ENCODE measurements around the gene PHTF2.
"Not testable (repeated sequence)": the region's sequence is repeated elsewhere in the genome, so short reads cannot be mapped to it uniquely, and the experiment has no call there.

PHTF2 gene

DNA sequence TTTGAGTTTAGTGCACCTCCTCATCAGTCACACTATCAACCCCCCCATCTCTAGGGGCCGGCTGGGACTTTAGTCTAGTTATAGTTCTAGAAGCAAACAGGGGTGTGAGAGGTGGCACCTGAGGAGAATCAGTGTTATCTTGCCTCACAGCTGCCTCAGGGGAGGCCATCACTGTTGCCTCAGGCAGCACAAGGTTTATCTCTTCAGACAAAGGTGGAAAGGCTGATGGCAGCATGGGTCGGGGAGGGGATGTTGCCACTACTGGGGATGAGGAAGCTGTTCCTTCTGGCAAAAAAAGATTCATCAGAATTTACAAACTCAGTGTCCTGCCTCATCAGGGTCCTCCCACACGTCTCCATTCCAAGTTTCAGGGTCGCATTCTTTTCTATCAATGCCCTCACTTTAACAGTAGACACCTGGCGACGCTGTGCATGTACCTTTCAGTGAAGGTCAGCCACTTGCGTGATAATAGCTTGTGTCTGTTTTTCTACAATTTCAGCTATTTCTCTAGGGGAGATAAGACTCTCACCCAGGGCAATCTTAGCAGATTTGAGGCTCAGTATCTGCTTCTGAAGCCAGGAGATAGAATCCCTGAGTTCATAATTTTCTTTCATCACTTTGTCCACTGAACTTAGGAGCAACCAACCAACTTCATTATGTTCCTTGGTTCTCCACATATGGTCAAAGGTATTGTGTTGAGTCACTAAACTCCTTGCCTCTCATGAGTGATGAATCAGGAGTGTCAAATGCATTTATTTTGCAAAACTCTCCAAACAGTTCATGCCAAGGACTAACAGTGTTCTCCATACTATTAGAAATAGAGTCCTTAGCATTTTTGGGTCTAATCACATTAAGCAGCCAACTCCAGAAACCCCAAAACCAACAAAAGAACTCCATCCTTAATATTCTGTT lies 75.1 kb downstream of the PHTF2 start:
- FAIRE-seq; DNase-seq (ENCODE audit: low spot score): not testable (repeated sequence)

DNA sequence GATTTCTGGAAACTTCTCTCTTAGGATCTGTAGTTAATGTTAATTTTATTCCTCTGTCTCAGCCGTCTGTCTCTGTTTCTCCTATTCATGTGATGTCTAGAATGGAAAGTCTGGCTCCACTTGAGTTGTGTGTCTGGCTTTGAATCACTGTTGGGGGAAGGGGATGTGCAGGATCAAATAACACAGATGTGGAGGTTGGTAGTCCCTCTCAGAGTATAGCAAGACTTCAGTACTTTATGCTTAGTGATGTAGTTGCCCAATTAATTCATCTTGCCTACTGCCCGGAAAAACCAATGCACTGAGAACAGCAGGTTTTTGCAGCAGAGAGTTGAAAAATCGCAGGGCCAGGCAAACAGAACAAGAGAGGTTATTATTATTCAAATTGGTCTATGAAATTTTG lies 79.2 kb downstream of the PHTF2 start:
- DNase-seq (ENCODE audit: low spot score), result no peak

DNA sequence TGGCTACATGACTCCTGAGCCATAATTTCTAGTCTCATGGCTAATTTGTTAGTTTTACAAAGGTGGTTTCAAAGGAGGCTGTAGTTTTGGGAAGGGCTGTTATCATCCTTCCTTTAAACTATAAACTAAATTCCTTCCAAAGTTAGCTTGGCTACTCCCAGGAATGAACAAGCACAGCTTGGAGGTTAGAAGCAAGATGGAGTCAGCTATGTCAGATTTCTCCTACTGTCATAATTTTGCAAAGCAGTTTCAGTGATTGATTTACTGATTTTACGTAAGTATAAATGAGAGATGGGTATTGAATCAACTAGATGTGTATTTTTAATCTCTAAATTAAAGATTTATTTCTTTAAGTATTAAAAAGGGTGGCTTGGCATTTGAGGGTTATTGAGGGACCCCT lies 79.9 kb downstream of the PHTF2 start:
- no peak for DNase-seq (ENCODE audit: low spot score)
- FAIRE-seq, result no peak

More for the DNA sequence above, 79.2 kb downstream of the PHTF2 start:
- no peak for FAIRE-seq

DNA sequence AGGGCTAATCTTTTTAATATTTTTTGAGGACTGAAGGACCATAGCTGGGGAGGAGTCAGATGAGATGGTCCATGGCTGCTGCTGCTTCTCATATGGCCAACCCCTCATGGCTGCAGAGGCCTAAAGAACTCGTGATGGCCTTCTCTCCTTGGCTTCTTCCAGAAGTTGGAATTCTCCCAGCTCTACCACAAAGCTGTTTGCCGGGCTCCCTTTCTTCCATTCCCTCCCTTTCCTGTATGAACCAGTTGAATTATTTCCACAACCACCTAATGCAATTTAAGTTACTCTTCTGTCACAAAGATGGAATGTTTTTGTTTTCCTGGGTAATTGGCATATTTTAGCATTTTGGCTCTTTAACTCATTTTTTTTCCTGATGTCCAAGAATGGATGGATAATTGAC lies 80.7 kb downstream of the PHTF2 start:
- DNase-seq (ENCODE audit: low spot score) (no peak), FAIRE-seq (no peak)

DNA sequence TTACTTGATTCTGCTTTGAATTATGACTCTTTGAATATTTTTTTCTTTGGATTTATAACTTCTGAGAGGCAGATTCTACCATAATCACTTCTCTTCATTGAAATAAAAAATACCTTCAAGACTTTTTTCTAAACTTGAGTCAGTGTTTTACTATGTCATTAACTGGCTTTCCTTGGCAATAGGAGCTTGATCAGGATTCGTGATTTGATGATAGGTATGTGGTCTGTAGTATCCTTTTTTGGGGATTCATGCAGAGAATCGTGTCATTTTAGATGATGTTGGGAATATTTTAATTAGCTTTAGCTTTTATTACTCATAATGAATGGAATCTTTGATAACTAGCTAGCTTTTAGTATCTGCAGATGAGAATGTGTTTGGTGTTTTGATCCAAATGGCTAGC lies 83.3 kb downstream of the PHTF2 start:
- no peak for FAIRE-seq
- DNase-seq (ENCODE audit: low spot score), result no peak

DNA sequence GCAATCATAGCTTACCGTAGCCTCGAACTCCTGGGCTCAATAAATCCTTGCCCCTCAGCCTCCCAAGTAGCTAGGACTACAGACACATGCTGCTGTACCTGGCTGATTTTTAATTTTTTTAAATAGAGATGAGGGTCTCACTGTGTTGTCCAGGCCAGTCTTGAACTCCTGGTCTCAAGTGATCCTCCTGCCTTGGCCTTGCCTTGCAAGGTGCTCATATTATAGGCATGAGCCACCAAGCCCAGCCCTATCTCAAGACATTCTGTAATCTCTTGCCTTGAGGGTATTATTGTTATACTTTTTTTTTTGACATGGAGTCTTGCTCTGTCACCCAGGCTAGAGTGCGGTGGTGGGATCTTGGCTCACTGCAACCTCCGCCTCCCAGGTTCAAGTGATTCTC lies 86.6 kb downstream of the PHTF2 start:
- no peak for DNase-seq (ENCODE audit: low spot score)
- peak; percentile 23 for FAIRE-seq

DNA sequence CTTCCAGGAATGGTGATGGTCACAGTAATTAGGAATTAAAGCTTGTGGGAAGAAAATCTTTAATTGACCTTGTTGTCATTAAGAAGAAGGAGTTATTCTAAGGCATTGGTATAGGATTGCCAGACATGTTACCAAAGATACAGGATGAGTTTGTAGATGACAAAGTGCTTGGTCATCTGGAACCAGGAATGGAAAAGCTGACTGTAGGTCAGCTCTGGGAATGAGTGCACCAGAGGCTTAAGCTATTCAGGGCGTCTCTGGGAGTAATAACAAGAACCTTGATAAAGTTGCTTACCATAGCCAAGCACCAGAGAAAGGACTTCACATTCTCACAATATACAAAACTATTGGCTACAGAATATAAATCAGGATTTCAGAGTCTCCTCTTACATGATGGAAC lies 89.0 kb downstream of the PHTF2 start:
- FAIRE-seq (no peak), DNase-seq (ENCODE audit: low spot score) (no peak)

DNA sequence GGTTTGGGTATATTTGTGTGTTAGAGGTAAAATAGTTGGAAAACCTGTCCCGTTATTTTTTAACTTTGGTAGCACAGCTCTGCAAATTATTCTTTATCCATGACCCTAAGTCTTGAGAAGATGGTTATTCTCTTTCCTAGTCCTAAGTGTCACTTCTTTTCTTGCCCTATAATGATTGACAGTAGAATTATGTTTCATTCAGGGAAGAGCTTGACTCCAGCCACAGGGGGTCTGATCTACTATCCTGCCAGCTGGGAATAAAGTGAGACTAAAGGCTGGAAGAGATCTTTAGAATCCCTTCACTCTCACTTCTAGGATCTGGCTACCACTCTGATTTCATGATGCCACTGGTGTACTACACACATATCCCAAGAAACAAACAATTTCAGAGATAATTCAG lies 90.4 kb downstream of the PHTF2 start:
- no peak for FAIRE-seq

DNA sequence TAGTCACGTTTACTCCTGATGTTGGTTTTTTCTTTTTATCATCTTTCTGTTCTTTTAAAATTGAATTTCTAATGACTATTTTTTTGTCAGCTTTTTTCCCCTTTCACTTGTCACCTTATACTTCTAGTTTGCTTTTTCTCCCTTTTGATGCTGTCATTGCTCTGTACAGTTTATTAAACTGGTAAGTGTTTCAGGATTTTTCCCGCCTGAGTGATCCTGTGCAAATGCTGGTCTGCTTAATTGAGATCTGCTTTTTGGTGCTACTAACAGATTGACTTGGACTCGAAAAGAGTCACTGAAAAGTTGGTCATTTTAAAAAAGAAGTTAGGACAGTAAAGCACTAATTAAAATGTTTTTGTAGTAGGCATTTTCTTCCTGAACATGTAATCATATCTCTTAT lies 95.2 kb downstream of the PHTF2 start:
- DNase-seq (ENCODE audit: low spot score), result no peak
- no peak for FAIRE-seq

More for the DNA sequence above, 90.4 kb downstream of the PHTF2 start:
- DNase-seq (ENCODE audit: low spot score), result no peak

DNA sequence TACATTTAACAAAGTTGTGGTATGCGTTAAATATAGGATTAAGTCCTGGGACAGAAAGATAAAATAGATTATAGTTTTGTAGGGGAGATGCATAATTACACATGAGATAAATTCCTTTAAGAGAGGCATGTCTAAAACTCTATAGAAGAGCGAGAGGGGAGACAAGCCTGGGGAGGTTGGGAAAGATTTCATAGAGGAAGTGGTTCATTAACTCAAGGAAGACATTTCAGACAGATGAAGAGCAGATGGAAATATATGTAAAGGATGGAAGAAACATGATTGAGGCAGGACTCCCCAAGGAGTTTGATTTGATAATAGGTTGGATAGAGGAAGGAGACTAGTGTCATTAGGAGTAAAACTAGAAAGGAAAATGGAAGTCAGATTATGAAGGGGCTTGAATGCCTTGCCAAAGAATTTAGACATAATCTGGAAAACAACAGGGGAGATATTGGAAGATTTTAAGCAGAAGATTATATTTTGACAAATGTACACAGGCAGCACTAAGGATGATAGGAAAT lies 96.1 kb downstream of the PHTF2 start:
- DNase-seq (ENCODE audit: low spot score) (no peak), FAIRE-seq (no peak)

DNA sequence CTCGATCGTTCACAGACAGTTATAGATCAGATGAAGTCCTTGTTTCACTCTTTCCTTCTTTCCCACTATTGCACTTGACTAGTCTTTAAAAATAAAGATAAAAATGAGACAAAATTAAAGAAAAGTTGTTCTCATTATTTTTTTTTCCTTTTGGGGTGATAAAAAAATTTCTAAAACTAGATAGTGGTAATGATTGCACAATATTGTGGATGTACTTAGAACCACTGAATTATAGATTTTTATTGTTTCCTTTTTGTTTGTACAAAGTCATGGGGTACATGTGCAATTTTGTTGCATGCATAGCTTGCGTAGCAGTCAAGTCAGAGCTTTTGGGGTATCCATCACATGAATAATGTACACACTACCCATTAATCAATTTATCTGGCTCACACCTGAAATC lies 97.3 kb downstream of the PHTF2 start:
- FAIRE-seq, result no peak

DNA sequence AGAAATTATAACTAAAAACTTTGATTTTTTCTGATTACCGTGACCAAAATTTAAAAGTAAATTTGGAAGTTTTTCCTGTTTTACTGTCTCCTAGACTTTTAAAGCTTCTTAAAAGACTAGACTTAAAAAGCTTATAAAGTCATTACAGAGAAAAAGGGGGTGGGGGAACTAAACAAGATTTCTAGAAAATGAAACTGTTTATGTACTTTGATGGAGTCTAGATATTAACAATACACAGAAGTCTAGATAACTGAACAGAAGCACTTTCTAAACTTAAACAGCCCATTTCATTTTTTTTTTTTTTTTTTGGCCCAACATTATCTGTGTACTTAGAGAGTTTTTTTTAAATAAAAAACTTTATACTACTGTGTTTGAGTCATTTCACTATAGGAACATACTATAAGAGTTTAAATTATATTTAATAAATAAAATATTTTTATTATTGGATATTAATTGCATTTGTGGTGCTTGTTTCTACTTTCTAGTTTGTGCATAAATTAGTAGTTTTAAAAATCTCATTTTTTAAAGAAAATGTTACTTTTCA lies 98.5 kb downstream of the PHTF2 start:
- FAIRE-seq (no peak), DNase-seq (ENCODE audit: low spot score) (no peak)

More for the DNA sequence above, 97.3 kb downstream of the PHTF2 start:
- DNase-seq (ENCODE audit: low spot score), result no peak

DNA sequence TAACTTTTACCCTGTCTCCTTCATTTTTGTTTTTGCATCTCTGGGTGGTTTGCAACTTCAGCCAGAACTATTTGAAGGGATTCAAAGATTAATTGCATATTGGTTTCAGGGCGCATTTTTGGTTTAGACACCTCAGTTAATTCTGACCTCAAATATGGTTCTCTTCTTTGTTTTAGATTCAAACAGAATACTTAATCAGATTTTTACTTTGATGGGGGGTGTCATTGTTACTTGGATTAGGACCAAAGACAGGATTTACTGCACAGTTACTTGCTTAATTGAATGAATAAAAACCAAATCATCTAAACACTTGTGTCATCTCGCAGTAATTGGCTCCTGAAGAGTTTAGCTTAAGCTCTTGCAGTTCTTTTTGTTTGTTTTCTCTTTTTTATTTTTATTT lies 100.9 kb downstream of the PHTF2 start:
- no peak for DNase-seq (ENCODE audit: low spot score)
- FAIRE-seq, result no peak

DNA sequence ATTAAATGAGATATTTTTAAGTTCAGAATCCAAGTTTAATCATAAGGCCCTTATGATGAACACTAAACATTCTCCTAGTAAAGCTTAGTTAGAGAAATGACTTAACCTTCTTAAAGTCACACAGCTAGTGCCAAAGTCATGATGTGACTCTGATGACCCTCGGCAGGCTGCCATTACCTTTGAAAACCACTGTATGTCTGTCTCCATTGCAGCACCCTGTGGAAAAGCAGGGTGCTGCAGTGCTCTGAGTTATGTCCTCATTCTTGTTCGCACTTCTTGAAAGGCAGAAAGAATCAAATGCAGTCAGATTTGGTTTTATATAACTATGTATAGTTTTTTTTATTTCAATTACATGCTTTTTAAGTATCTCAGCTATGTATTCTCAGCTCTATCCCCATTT lies 105.0 kb downstream of the PHTF2 start:
- DNase-seq (ENCODE audit: low spot score) (peak; percentile 12), FAIRE-seq (no peak)

DNA sequence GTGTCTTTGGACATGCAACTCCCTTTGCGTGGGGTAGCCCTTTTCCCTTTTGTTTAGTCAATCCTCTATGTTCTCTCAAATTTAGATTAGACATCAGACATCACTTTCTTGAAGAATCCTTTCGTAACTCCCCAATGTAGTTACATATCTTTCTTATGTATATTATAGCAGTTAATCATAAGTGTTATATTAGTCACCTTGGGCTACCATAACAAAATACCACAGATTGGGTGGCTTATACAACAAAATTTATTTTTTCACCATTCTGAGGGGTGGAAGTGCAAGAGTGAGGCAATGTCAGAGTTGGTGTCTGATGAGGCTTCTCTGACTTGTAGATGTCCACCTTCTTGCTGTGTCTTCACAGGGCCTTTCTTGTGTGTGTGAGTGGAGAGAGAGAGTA lies 105.7 kb downstream of the PHTF2 start:
- DNase-seq (ENCODE audit: low spot score) (no peak), FAIRE-seq (no peak)

DNA sequence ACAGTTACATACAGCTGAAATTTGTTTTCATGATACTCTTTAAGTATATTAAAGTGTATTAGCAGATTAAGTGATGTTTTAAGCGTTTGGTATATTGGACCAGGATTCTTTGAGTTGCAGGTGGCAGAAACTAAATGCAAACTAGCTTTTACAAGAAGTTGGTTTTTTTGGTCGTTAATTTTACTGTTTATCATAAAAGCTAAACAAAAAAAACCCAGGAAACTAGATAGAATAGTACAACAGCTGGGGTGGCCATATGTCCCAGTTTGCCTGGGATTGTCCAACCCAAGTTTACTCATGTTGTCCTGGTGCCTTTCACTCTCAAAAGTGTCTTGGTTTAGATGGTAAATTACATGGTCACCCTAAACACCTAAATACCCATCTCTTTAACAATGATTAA lies 108.7 kb downstream of the PHTF2 start:
- FAIRE-seq (no peak), DNase-seq (ENCODE audit: low spot score) (no peak)

DNA sequence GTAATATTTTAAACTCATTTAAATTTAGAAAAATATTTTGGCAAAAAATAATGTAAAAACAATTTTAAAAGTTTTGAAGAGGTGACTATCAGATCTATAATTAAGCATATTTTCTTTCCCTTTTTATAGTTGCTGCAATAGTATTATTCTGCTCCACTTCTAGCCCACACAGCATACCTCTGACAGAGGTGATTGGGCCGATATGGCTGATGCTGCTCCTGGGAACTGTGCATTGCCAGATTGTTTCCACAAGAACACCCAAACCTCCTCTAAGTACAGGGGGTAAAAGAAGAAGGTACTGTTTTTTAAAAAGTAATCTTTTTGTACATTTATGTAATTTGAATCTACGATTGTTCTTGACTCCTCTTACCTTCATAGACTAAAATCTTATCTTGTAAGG lies 110.1 kb downstream of the PHTF2 start:
- no peak for FAIRE-seq
- DNase-seq (ENCODE audit: low spot score), result no peak

DNA sequence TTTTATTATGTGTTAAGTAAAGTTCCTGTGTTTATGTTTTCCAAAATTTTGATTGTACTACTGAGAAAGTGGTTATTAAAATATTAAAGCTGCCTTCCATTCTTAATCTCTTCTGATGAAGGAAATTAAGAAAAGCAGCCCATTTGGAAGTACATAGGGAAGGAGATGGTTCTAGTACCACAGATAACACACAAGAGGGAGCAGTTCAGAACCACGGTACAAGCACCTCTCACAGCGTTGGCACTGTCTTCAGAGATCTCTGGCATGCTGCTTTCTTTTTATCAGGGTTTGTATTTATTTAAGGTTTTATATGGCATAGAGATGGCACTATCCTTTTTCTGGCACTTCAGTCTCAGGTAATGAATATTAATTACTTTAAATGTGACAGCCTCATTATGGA lies 111.6 kb downstream of the PHTF2 start:
- FAIRE-seq (no peak), DNase-seq (ENCODE audit: low spot score) (no peak)

DNA sequence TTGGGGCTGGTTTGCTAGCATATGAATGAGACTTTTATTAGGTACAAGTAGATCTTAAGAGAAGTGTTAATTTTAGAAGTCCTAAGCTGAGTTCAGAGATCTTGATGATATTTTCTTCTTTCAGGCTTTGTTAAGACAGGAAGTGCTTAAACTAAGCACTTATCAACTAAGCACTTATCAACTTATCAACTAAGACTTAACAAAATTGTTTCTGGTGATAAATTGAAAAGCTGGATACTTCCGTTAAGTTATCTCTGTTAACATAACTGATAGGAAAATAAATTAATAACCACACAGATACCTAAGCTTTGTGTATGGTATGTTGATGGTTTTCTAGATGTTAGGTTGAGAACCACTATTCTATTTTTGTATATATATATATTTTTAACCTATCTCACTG lies 113.7 kb downstream of the PHTF2 start:
- FAIRE-seq (no peak), DNase-seq (ENCODE audit: low spot score) (no peak)

DNA sequence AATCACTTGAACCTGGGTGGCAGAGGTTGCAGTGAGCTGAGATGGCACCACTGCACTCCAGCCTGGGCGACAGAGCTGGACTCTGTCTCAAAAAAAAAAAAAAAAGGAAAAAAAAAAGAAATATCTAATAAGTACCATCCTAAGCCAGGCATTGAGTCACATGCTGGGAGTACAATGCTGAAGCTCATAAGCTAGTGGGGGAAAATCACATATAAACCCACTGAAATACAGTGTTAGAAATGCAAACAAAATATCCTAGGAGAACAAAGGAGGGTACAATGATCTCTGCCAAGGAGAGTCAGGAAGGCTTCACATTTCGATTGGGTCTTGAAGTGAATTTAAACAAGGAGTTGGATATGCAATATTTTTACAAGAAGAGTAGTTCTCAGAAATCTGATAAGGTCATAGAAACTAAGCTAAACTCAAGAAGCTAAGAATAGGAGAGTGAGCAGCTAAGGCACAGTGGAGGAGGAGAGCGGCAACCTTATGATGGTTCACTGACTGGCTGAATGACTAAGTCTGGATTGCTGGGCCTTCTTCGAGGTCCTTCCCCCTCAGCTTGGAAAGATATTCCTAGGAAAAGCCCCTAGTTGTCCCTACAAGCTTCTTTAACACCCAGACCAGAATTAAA lies 115.5 kb downstream of the PHTF2 start:
- DNase-seq (ENCODE audit: low spot score), result no peak
- no peak for FAIRE-seq

DNA sequence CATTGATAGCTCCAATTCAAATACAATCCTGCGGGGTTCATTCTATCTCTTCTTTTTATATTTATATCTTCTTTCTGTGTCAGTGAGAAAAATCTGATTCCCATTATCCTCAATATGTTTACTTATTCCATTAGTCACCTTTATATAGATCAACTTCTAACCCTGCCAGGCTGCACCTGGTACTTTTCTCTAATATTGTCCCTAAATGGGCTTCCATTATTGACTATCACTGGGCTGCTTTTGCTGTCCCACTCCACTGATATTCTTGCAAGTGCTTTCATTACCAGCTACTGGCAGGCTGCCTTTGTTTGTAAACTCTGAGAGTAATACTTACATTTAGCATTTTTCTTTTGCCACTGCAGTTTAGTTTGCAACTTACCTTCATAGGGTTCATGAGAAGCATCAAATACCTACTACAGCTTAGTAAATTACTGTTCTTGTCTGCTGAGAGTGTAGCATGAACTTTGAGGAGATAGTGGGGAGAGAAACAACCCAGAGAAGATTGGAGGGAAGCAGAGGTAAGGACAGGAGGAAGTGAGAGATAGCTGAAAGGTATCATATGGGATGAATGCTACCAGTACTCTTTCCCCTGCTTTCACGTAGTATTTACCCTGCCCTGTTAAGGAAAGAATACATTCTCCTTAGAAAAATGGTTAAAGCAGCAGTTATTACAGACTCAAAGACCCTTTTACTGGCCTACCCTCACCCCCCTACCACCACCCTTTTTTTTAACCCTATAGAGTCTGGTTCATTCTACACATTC lies 119.1 kb downstream of the PHTF2 start:
- FAIRE-seq (no peak), DNase-seq (ENCODE audit: low spot score) (no peak)

DNA sequence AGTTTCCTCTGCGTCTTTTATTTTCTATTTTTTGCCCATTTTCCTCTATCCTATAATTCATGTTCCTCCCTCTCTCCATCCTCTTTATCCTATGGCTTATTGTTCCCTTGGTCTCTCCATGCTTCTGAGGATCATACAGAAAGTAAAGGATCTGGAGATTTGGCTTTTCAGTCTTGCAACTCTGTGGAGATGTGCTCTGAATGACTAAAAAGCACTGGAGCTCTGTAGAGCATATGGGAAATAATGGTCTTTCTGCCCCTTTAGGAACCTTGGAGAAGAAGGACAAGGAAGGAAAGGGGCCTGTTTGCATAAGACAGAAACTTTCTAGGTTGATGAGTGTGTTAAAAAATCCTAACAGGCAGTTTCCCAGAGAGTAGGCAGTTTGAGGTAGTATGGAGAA lies 120.1 kb downstream of the PHTF2 start:
- FAIRE-seq, result no peak
- DNase-seq (ENCODE audit: low spot score), result no peak

All from urothelium cell line (cell line).